IMR-90 (cell line): ENCODE data around the gene SLC5A10. TPM values are rescaled to one million over a fixed set of nuclear protein-coding genes. Genes with fewer than 3 reads are reported as not detected.
"Not testable (repeated sequence)": the region's sequence is repeated elsewhere in the genome, so short reads cannot be mapped to it uniquely, and the experiment has no call there.

ENCODE experiments used
- ATAC-seq: fragments of 200-7000 bp; cut with Tn5 transposase; 2 replicates; pipeline ENCODE4 v1.9.1; 2020; ENCODE audit warnings: low read depth, mild to moderate bottlenecking, moderate library complexity
- BruUV-seq: library from RNA; stranded (reverse); fragments of 400-500 nt; replicated peaks from 2 replicates; lab custom pipeline; 2021; lab: Mats Ljungman, UMichigan
- CTCF ChIA-PET: fragments of 300-600 bp; formaldehyde crosslinking; extraction: SDS; loops from one replicate; lab custom pipeline; 2021; ENCODE audit warnings: antibody characterized with exemption; lab: Yijun Ruan, JAX
- POLR2A ChIA-PET: fragments of 300-600 bp; sonication (Branson Sonifier 250); formaldehyde crosslinking; loops from one replicate; lab custom pipeline; 2022; ENCODE audit warnings: antibody characterized with exemption; ENCODE audit not compliant: unreplicated experiment; lab: Charles Lee
- DNase-seq: peaks from one replicate; pipeline ENCODE4 v3.0.0; 2013
- H2AFZ ChIP-seq: replicated peaks from 2 replicates; pipeline ENCODE3; 2013; ENCODE audit warnings: low read length, mild to moderate bottlenecking; ENCODE audit not compliant: poor library complexity
- H2AK5ac ChIP-seq: 2 replicates; pipeline ENCODE4 v1.6.1; 2013; ENCODE audit warnings: low read depth, low read length, inconsistent platforms
- H2AK9ac ChIP-seq: replicated peaks from 2 replicates; pipeline ENCODE3; 2013; ENCODE audit warnings: mild to moderate bottlenecking, low read depth, low read length, moderate library complexity; ENCODE audit not compliant: poor library complexity
- H2BK120ac ChIP-seq: 2 replicates; pipeline ENCODE4 v1.6.1; 2013; ENCODE audit warnings: low read depth, low read length, inconsistent platforms
- H2BK15ac ChIP-seq: 3 replicates; pipeline ENCODE4 v1.6.1; 2013; ENCODE audit warnings: low read depth, low read length, inconsistent platforms
- H2BK20ac ChIP-seq: 2 replicates; pipeline ENCODE4 v1.6.1; 2013; ENCODE audit warnings: low read depth, mild to moderate bottlenecking, inconsistent platforms, low read length, moderate library complexity
- H2BK5ac ChIP-seq: 2 replicates; pipeline ENCODE4 v1.6.1; 2013; ENCODE audit warnings: mild to moderate bottlenecking, low read depth, low read length, inconsistent platforms; ENCODE audit not compliant: poor library complexity, severe bottlenecking
- H3K14ac ChIP-seq: replicated peaks from 2 replicates; pipeline ENCODE4 v1.6.1; 2013; ENCODE audit warnings: low read depth, low read length, inconsistent platforms
- H3K18ac ChIP-seq: 2 replicates; pipeline ENCODE4 v1.6.1; 2013; ENCODE audit warnings: low read depth, low read length, control low read depth
- H3K23ac ChIP-seq: 2 replicates; pipeline ENCODE4 v1.6.1; 2013; ENCODE audit warnings: low read depth, low read length, inconsistent platforms
- H3K27ac ChIP-seq: 2 replicates; pipeline ENCODE4 v1.5.1; 2013; ENCODE audit warnings: mild to moderate bottlenecking, control low read depth, low read length; ENCODE audit not compliant: insufficient read depth
- H3K27me3 ChIP-seq: 2 replicates; pipeline ENCODE4 v1.6.1; 2013; ENCODE audit warnings: low read length; ENCODE audit not compliant: control insufficient read depth, insufficient read depth
- H3K36me3 ChIP-seq: 2 replicates; pipeline ENCODE4 v1.6.1; 2013; ENCODE audit warnings: low read length, mixed read lengths; ENCODE audit not compliant: control insufficient read depth, insufficient read depth
- H3K4ac ChIP-seq: 2 replicates; pipeline ENCODE4 v1.6.1; 2013; ENCODE audit warnings: low read depth, low read length, inconsistent platforms
- H3K4me1 ChIP-seq: 2 replicates; pipeline ENCODE4 v1.6.1; 2013; ENCODE audit warnings: low read length, mixed read lengths; ENCODE audit not compliant: control insufficient read depth, insufficient read depth
- H3K4me2 ChIP-seq: 2 replicates; pipeline ENCODE4 v1.6.1; 2013; ENCODE audit warnings: low read depth, mild to moderate bottlenecking, control low read depth, low read length, moderate library complexity
- H3K4me3 ChIP-seq: 2 replicates; pipeline ENCODE4 v1.5.1; 2013; ENCODE audit warnings: low read depth, mild to moderate bottlenecking, control low read depth, low read length, moderate library complexity; ENCODE audit not compliant: insufficient read depth
- H3K56ac ChIP-seq: 2 replicates; pipeline ENCODE4 v1.6.1; 2013; ENCODE audit warnings: low read length, inconsistent platforms; ENCODE audit not compliant: insufficient read depth; ENCODE audit errors: extremely low read depth
- H3K79me1 ChIP-seq, 2 experiments: 2 replicates each; pipeline ENCODE4 v1.6.1; 2013; ENCODE audit warnings: low read length in 2 of 2, inconsistent platforms in 1 of 2, low read depth in 1 of 2
- H3K9ac ChIP-seq: 2 replicates; pipeline ENCODE4 v1.6.1; 2013; ENCODE audit warnings: low read depth, low read length, control low read depth
- H3K9me1 ChIP-seq: 2 replicates; pipeline ENCODE4 v1.6.1; 2013; ENCODE audit warnings: low read length, inconsistent platforms; ENCODE audit not compliant: insufficient read depth
- H3K9me3 ChIP-seq: 2 replicates; pipeline ENCODE4 v1.6.1; 2013; ENCODE audit warnings: low read length; ENCODE audit not compliant: control insufficient read depth, insufficient read depth
- H4K20me1 ChIP-seq: 2 replicates; pipeline ENCODE4 v1.6.1; 2013; ENCODE audit warnings: low read length, inconsistent platforms; ENCODE audit not compliant: insufficient read depth
- H4K5ac ChIP-seq: 2 replicates; pipeline ENCODE4 v1.6.1; 2013; ENCODE audit warnings: mild to moderate bottlenecking, low read depth, low read length, control low read depth
- H4K8ac ChIP-seq, 2 experiments: 2 replicates each; pipeline ENCODE4 v1.6.1; 2013; ENCODE audit warnings: low read depth in 2 of 2, low read length in 2 of 2, control low read depth in 1 of 2, inconsistent platforms in 1 of 2
- H4K91ac ChIP-seq: 2 replicates; pipeline ENCODE4 v1.6.1; 2013; ENCODE audit warnings: low read depth, low read length, inconsistent platforms; ENCODE audit not compliant: insufficient read depth
- MAZ ChIP-seq: IDR thresholded peaks from 2 replicates; pipeline ENCODE4 v1.6.1; 2012; ENCODE audit warnings: low read depth, mild to moderate bottlenecking, low read length, improper control_type of control experiment, moderate library complexity, borderline replicate concordance
- POLR2A ChIP-seq: IDR thresholded peaks from 2 replicates; pipeline ENCODE4 v1.6.1; 2012; ENCODE audit warnings: mild to moderate bottlenecking, low read depth, low read length
- WGBS, 2 experiments: methylation state at CpG; one replicate each; pipeline versions ENCODE4 v1.1.5 to v1.1.7; 2013; ENCODE audit warnings: missing lambda C conversion rate in 2 of 2; ENCODE audit not compliant: insufficient read length in 1 of 2; ENCODE audit errors: extremely low coverage in 2 of 2; 5-methylcytosine and 5-hydroxymethylcytosine counted together
- dilution Hi-C: fragments of 300-500 bp; cut with HindIII; formaldehyde crosslinking; loops from one replicate; pipeline ENCODE4 v1.14.3; 2018; ENCODE audit warnings: low sequenced_read_pairs; ENCODE audit not compliant: unreplicated experiment
- in situ Hi-C: fragments of 300-500 bp; cut with MboI; formaldehyde crosslinking; loops from 3 replicates; pipeline ENCODE4 v1.14.3; 2019; ENCODE audit warnings: low sequenced_read_pairs, inconsistent platforms, mixed read lengths
- intact Hi-C: fragments of 100-400 bp; cut with micrococcal nuclease; formaldehyde crosslinking; loops from 2 replicates; pipeline ENCODE4 v1.10.0; 2022
- polyA plus RNA-seq, 3 experiments: library from polyadenylated mRNA; depleted of rRNA; stranded (reverse); fragments of >200 nt; gene quantifications; 2 replicates each; pipeline ENCODE4 v1.2.3, GENCODE V29; 2012; ENCODE audit warnings: low replicate concordance in 1 of 3
- total RNA-seq: library from RNA; depleted of rRNA; stranded (reverse); fragments of >200 nt; gene quantifications from 2 replicates; pipeline ENCODE4 v1.2.3, GENCODE V29; 2012

Gene SLC5A10
- total and polyA plus RNA-seq, 2 of the 4 experiments (the other 2 are of a cell fraction): not detected

- CTCF ChIA-PET, H3K4me1 ChIP-seq, H3K56ac ChIP-seq: not testable (repeated sequence)
These were observed 111.5 kb downstream of the SLC5A10 start for GRCh38 chr17:19063326-19063956.

GRCh38 chr17:19064378-19064777, 112.4 kb downstream of the SLC5A10 start:
- H3K56ac ChIP-seq, H2BK20ac ChIP-seq, in situ Hi-C loops, H2BK5ac ChIP-seq, H3K9me1 ChIP-seq, dilution Hi-C loops, H3K27me3 ChIP-seq, H3K4me1 ChIP-seq, H2AK9ac ChIP-seq, H4K20me1 ChIP-seq, H2AK5ac ChIP-seq, H3K36me3 ChIP-seq, H3K79me1 ChIP-seq, H2BK120ac ChIP-seq, H3K4me3 ChIP-seq, intact Hi-C loops, H3K23ac ChIP-seq, DNase-seq, H3K4ac ChIP-seq, H4K91ac ChIP-seq, CTCF ChIA-PET, BruUV-seq, H4K8ac ChIP-seq, ATAC-seq, H3K18ac ChIP-seq, H2BK15ac ChIP-seq, H4K5ac ChIP-seq, H3K14ac ChIP-seq, H3K9me3 ChIP-seq, H2AFZ ChIP-seq: not testable (repeated sequence)
- POLR2A ChIA-PET: interaction anchor here (0.7 kb wide), 1 partner anchor 207 kb away, joined by 6 read pairs; no protein-coding TSS in a partner anchor
- Histone ChIP-seq H3K27ac (peak overlapping the region; percentile 56; the same call in 1 of the 2 replicates), H3K9ac (peak overlapping the region; percentile 67), H3K4me2 (0 out of 2 replicates have a peak overlapping the region, but pooled peaks have one; percentile 67)
- WGBS, 2 experiments: no CpG with 5 or more reads among the region's 17 CpGs

More at GRCh38 chr17:19063326-19063956, 111.5 kb downstream of the SLC5A10 start:
- H3K79me1 ChIP-seq, H2BK20ac ChIP-seq, DNase-seq, H2BK120ac ChIP-seq, H3K23ac ChIP-seq, H2BK5ac ChIP-seq, H3K27ac ChIP-seq, H3K9ac ChIP-seq, H3K18ac ChIP-seq, H2AK9ac ChIP-seq, H3K36me3 ChIP-seq, dilution Hi-C loops, H4K91ac ChIP-seq, H4K20me1 ChIP-seq, H3K4me3 ChIP-seq, H3K9me3 ChIP-seq, H3K27me3 ChIP-seq, H2BK15ac ChIP-seq, H3K4me2 ChIP-seq, H3K9me1 ChIP-seq, in situ Hi-C loops, intact Hi-C loops, H4K5ac ChIP-seq, H3K4ac ChIP-seq, H4K8ac ChIP-seq, H2AFZ ChIP-seq, POLR2A ChIA-PET, H2AK5ac ChIP-seq, H3K14ac ChIP-seq: not testable (repeated sequence)
- TF ChIP-seq POLR2A (peak; percentile 70), MAZ (peak; percentile 14; the same call in 1 of the 2 replicates)
- WGBS, 2 experiments: no CpG with 5 or more reads among the region's 44 CpGs
- BruUV-seq: TSS peak; percentile 100
- peak; percentile 52 for ATAC-seq
